Amniotic epithelial cell (primary cell): ENCODE measurements around the gene RPLP1.
"Not testable (repeated sequence)": the region's sequence is repeated elsewhere in the genome, so short reads cannot be mapped to it uniquely, and the experiment has no call there.

Experiments used
- DNase-seq: peaks from one replicate; pipeline ENCODE4 v3.0.0-alpha.2; 2010; ENCODE audit warnings: low read depth

The RPLP1 gene

DNA sequence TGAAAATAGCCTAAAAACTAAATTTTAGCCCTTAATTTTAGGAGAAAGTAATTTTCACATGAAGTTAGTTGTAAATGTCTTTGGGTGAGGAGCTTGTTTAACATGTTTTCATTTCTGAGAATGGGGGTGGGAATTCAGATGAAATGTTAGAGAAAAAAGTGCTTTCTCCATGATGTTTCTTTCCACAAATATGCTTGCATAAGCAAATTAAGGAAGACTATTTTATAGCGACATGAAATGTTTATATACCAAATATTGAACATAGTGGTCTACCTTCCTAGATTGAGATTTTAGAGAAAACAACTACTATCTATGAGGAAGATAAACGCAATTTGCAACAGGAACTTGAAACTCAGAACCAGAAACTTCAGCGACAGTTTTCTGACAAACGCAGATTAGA is 13.0 kb upstream of the RPLP1 start:
- no peak for DNase-seq

GRCh38 chr15:69443032-69443611 is 9.5 kb upstream of the RPLP1 start:
- no peak for DNase-seq

DNA sequence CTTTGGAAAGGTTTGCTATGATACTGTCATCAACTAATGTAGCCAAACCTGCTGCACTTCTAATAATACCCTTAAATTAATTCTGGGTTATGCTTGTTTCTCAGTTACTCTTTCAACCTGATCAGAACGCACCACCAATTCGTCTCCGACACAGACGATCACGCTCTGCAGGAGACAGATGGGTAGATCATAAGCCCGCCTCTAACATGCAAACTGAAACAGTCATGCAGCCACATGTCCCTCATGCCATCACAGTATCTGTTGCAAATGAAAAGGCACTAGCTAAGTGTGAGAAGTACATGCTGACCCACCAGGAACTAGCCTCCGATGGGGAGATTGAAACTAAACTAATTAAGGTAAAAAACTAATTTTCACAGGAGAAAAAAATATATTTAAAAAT is 7.9 kb upstream of the RPLP1 start:
- no peak for DNase-seq

- DNase-seq = peak; percentile 45
Observed at GRCh38 chr15:69446953-69447352, 5.7 kb upstream of the RPLP1 start.

GRCh38 chr15:69450221-69450620 is 2.4 kb upstream of the RPLP1 start:
- DNase-seq = not testable (repeated sequence)

DNA sequence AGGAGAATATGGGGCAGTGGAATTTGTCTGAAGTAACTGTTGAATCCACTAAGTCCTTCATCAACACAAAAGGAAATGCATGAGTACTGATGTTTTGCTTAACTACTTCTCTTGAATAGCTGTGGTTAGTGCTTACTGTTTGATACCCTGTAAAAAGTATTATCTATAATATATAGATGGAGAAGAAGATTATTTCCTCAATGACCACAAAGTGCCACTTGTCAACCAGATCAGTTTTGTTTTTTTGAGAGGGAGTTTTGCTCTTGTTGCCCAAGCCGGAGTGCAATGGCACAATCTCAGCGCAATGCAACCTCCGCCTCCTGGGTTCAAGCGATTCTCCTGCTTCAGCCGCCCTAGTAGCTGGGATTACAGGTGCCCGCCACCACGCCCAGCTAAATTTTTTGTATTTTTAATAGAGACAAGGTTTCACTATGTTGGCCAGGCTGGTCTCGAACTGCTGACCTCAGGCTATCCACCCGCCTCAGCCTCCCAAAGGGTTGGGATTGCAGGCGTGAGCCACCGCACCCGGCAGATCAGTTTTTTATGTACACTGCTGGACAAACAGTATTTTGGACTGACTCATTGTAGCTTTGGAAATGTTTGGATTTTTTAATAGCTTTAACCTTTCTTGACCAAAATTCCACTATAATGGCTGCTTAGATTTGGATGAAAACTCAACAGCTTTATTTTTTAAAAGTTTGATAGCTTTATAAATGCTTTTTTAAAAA is 1.5 kb upstream of the RPLP1 start:
- DNase-seq = peak; percentile 36

- DNase-seq = peak; percentile 63
Observed at GRCh38 chr15:69451951-69452691, 497 bp upstream of the RPLP1 start.

- no peak for DNase-seq
Observed at GRCh38 chr15:69454953-69455352, 2.3 kb downstream of the RPLP1 start.

GRCh38 chr15:69456208-69457166 is 3.9 kb downstream of the RPLP1 start:
- DNase-seq = no peak

GRCh38 chr15:69457304-69458280 is 5.0 kb downstream of the RPLP1 start:
- no peak for DNase-seq

DNA sequence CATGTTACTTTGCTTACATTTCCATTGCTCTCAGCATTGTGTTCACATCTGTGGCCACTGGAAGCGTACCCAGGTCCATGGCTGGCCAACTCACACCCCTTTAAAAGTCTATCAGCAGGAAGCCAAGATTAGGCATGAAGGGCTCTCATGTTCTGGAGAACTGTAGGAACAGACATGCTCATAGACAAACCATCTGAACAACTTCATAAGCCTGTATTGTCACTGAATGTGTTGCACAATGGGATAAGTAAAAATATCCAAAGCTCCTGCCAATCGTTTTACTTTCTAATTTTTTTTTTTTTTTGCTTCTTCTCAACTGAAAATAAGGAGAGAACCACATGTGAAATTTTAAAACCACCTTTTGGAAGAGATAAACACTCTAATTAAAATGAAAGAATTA is 6.4 kb downstream of the RPLP1 start:
- DNase-seq = no peak

DNA sequence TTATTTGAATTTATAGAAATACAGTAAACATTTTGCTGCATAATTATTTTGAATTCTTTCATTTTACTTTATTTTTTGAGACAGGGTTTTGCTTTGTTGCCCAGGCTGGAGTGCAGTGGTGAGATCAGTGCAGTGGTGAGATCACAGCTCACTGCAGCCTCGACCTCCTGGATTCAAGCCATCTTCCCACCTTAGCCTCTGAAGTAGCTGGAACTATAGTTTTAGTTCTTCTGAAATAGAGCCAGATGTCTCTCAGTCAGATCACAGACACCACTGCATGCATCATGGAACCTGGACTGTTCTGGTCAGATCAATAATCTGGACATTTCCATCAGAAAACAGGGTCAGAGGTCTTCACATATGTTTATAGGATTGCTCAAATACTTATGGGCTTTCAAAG is 7.9 kb downstream of the RPLP1 start:
- no peak for DNase-seq

DNA sequence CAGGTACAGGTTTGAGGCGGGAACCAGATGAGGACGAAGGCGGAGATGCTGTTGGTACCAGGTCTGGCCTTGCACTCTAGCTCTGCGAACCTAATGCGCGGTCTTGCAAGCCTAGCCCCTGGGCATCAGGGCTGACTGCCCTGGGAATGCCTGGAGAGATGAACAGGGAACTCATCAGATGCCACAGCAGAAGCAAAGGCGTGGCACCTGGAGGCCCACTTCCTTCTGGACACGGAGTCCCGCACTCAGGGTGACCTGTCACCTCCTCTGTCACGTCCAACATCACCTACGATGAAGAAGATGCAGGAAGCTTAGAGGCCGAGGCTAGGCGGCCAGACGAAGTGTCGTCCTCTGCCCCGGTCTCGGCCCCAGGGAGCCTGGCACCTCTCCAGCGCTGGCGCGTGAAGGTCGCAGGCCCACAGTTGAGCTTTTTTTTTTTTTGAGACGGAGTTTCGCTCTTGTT is 9.4 kb downstream of the RPLP1 start:
- DNase-seq = no peak

GRCh38 chr15:69462493-69463181 is 10.0 kb downstream of the RPLP1 start:
- DNase-seq = peak; percentile 99

- DNase-seq = peak; percentile 39
Observed at GRCh38 chr15:69463182-69463756, 10.7 kb downstream of the RPLP1 start.

DNA sequence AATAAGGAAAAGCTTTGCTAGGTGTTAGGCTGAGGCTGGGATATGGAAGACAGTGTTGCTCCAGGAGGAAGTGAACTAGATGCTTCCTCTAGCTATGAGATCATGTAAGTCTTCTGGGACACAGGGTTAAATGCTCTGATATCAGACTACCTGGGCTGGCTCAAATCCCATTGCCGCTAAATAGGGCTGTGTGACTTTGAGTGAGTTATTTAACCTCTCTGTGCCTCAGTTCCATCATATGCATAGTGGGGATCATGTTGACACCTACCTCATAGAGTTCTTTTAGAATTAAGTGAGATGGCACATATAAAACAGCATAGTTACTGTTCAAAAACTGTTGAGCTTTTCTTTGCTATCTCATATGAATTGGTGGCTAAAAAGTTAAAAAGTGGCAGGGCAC is 12.6 kb downstream of the RPLP1 start:
- no peak for DNase-seq

DNA sequence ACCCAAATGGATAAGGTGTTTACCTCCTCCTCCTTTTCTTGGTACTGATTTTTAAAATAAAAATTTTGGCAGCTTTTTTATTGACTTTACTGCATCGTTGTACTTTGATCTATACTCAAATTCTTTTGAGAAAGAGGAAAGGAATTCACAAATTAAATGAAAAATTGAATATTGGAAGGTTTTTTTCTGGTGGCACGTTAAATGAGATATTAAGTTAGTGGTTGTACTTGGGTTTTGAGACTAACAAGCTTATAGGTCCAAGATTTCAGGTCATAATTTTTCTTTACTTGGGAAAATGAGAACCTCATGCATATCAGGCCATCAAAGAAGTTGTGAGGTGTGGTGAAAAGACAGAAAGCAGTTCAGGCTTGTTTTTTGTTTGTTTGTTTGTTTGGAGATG is 14.1 kb downstream of the RPLP1 start:
- DNase-seq = no peak

DNA sequence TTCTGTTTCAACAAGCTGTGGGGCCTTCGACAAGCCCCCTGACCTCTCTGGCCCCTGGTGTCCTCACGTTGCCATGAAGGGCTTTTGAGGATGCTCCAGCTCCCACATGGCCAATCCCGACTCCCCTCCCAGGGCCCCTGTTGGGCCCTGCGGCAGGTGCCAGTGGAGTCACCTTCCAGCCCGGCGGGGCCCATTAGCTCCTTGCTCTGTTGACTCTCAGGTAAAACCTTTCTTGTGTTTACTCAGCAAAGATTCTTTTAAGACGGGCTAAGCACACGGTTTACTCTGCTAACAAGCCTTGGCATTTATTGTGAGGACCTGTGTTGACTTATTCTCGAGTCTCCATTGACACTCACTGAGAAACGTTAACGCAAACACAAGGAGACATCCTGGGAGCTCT is 15.0 kb downstream of the RPLP1 start:
- no peak for DNase-seq

GRCh38 chr15:69468241-69469121 is 15.9 kb downstream of the RPLP1 start:
- peak; percentile 86 for DNase-seq
